Mammary epithelial cell (primary cell): ENCODE data around the gene DLG5.

Experiments
- EZH2 ChIP-seq: IDR thresholded peaks from 2 replicates; pipeline ENCODE4 v1.6.1; 2012; ENCODE audit warnings: low read length, inconsistent platforms, borderline replicate concordance
- TF ChIP-seq, protein P1 (sequence below), 2 donors: IDR thresholded peaks in 1 of 2; conservative IDR thresholded peaks in 1 of 2; 2 replicates each; pipeline ENCODE4 v1.5.1; 2011 to 2012; ENCODE audit warnings: inconsistent platforms in 2 of 2, low read length in 2 of 2, mild to moderate bottlenecking in 2 of 2, control low read depth in 1 of 2, low read depth in 1 of 2; ENCODE audit not compliant: insufficient read depth in 1 of 2; ENCODE audit errors: extremely low read depth in 1 of 2

- TF ChIP-seq, protein P1, sequence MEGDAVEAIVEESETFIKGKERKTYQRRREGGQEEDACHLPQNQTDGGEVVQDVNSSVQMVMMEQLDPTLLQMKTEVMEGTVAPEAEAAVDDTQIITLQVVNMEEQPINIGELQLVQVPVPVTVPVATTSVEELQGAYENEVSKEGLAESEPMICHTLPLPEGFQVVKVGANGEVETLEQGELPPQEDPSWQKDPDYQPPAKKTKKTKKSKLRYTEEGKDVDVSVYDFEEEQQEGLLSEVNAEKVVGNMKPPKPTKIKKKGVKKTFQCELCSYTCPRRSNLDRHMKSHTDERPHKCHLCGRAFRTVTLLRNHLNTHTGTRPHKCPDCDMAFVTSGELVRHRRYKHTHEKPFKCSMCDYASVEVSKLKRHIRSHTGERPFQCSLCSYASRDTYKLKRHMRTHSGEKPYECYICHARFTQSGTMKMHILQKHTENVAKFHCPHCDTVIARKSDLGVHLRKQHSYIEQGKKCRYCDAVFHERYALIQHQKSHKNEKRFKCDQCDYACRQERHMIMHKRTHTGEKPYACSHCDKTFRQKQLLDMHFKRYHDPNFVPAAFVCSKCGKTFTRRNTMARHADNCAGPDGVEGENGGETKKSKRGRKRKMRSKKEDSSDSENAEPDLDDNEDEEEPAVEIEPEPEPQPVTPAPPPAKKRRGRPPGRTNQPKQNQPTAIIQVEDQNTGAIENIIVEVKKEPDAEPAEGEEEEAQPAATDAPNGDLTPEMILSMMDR (conservative IDR thresholded peaks at IDR 0.05 in 1 of 2, IDR thresholded peaks at IDR 0.05 in 1 of 2; ENCODE audit: extremely low read depth in 1 of 2, insufficient read depth in 1 of 2, low read depth in 1 of 2, low read length in 2 of 2): no peak
- TF ChIP-seq EZH2: no peak
Measured at GRCh38 chr10:77887631-77888355, 38.8 kb downstream of the DLG5 start.
